GM12874 (cell line): ENCODE results near the gene IL1RL2.

ENCODE experiments used
- TF ChIP-seq, protein P1 (sequence below): IDR thresholded peaks from 2 replicates; pipeline ENCODE4 v1.5.1; 2011; ENCODE audit warnings: low read depth, mild to moderate bottlenecking, control low read depth, low read length, moderate library complexity; ENCODE audit not compliant: insufficient read depth

IL1RL2 gene

DNA sequence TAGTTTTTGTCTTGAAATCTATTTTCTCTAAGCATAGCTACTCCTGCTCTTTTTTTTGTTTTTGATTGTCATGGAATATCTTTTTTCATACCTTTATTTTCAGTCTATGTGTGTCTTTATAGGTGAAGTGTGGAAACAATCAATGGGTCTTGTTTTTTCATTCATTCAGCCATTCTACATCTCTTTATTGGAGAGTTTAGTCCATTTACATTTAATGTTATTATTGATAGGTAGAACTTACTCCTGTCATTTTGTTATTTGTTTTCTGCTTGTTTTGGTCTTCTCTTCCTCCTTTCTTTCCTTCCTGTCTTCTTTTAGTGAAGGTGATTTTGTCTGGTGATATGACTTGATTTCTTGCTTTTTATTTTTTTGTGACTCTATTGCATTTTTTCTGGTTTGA is 17.8 kb downstream of the IL1RL2 start:
- TF ChIP-seq, protein P1, sequence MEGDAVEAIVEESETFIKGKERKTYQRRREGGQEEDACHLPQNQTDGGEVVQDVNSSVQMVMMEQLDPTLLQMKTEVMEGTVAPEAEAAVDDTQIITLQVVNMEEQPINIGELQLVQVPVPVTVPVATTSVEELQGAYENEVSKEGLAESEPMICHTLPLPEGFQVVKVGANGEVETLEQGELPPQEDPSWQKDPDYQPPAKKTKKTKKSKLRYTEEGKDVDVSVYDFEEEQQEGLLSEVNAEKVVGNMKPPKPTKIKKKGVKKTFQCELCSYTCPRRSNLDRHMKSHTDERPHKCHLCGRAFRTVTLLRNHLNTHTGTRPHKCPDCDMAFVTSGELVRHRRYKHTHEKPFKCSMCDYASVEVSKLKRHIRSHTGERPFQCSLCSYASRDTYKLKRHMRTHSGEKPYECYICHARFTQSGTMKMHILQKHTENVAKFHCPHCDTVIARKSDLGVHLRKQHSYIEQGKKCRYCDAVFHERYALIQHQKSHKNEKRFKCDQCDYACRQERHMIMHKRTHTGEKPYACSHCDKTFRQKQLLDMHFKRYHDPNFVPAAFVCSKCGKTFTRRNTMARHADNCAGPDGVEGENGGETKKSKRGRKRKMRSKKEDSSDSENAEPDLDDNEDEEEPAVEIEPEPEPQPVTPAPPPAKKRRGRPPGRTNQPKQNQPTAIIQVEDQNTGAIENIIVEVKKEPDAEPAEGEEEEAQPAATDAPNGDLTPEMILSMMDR = no peak

GRCh38 chr2:102206666-102207341 is 20.0 kb downstream of the IL1RL2 start:
- TF ChIP-seq, protein P1 = no peak

DNA sequence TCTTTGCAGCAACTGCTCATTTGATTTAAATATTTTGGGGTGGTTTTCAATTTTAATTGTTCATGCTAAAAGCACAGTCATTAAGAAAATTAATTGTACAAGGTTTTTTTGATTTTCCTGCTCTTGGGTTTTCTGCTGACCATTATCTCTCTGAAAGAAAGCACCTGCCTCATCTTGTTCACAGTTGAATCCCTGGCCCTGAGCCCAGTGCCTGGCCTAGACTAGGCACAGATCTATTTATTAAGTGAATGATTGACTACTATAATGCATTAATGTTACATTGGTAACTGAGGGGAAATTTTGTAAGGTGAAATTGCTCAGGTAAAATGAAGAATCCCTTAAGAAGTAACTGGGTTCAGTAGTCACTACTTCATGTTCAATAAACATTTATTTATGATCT is 22.0 kb downstream of the IL1RL2 start:
- TF ChIP-seq, protein P1 = no peak

DNA sequence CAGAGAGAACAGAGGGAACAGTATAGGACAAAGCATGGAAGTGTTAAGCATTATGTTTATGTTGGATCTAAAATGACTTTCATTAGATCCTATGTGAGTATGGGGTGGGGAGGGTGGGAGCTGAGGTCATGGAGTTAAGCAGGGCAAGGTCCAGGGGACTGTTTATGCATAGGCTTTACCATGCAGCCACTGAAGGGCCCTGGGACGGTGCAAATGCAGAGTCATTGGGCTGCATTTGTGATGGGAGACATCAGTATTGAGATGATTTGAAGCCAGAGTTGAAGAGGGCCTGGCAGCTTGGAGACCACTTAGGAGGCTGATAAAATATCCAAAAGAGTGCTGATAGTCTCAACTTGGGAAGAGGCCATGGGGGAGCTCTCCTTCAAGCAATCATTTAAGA is 22.7 kb downstream of the IL1RL2 start:
- TF ChIP-seq, protein P1 = no peak

DNA sequence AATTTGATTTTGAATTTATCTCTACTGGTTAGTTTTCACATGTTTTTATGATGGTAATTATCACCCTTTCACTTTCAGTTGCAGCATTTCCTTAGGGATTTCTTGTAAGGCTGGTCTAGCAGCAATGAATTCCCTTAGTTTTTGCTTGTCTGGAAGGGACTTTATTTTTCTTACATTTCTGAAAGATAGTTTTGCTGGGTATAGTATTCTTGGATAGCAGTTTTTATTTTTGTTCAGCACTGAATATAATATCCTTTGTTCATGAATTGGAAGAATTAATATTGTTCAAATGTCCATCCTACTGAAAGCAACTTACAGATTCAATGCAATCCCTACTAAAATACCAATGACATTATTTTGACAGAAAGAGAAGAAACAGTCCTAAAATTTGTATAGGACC is 30.2 kb downstream of the IL1RL2 start:
- TF ChIP-seq, protein P1 = no peak

DNA sequence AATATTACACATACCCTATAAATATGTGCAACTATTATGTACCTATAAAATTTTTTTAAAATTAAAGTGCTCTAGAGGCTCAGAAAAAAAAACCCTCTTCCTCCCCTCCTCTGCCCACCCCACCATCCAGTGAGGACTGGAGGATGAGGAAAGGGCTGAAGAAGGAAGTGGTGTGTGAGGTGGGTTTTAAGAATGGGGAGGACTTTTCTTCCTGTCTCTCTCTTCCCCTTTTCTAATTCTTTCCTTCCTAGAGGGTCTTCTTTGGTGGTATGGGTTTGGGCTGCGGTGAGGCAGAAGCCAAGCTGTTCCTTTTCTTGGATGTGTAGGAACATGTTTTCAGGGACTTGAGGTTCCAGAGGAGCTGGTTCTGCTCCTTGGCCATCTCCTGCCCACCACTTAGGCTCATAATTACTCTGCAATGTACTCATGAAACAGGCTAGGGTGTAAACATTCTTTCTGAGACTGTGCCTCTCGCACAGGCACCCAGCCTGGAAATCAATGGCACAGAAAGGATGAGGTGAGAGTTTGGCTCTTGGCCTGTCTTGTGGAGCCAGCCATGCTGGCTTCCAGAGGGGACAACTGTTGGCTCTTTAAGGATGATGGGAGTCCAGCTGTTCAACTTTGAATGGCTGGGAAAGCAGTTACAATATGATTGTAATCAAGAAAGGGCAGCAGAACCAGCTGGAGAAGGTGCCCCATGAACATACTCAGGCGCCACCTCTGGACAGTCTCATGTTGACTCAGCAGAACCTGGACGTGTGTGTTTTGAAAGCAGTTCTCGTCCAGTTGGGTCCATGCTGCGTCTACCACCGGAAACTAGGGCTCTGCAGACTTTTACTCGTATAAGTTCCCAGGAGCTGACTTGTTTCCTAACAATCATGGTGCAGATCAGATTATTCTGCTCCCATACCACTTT is 38.3 kb downstream of the IL1RL2 start:
- TF ChIP-seq, protein P1 = no peak

GRCh38 chr2:102226171-102226570 is 39.3 kb downstream of the IL1RL2 start:
- TF ChIP-seq, protein P1 = no peak
